WTC11 (cell line): Measurements from ENCODE around the gene ABCA12.

Experiments used
- AFF4 ChIP-seq: sonication (generic); formaldehyde crosslinking; IDR thresholded peaks from 2 replicates; pipeline ENCODE4 v1.8.1; 2023; ENCODE audit warnings: mild to moderate bottlenecking, missing genetic modification reagents, borderline replicate concordance
- ARID4B ChIP-seq: sonication (generic); formaldehyde crosslinking; IDR thresholded peaks from 2 replicates; pipeline ENCODE4 v1.8.0; 2023; ENCODE audit warnings: missing genetic modification reagents, mild to moderate bottlenecking, borderline replicate concordance
- CREB1 ChIP-seq: sonication (generic); formaldehyde crosslinking; IDR thresholded peaks from 2 replicates; pipeline ENCODE4 v1.8.0; 2023; ENCODE audit warnings: mild to moderate bottlenecking, missing genetic modification reagents
- CTCF ChIP-seq: fragments of 200-600 bp; IDR thresholded peaks from 2 replicates; pipeline ENCODE4 v1.8.0; 2022; ENCODE audit warnings: antibody characterized with exemption
- ETV6 ChIP-seq: sonication (generic); formaldehyde crosslinking; IDR thresholded peaks from 2 replicates; pipeline ENCODE4 v1.8.1; 2022; ENCODE audit warnings: mild to moderate bottlenecking, missing genetic modification reagents
- FOXJ3 ChIP-seq: sonication (generic); formaldehyde crosslinking; IDR thresholded peaks from 2 replicates; pipeline ENCODE4 v1.9.0; 2021; ENCODE audit warnings: missing genetic modification reagents, mild to moderate bottlenecking, borderline replicate concordance
- FOXP1 ChIP-seq: sonication (generic); formaldehyde crosslinking; IDR thresholded peaks from 2 replicates; pipeline ENCODE4 v1.8.0; 2022; ENCODE audit warnings: missing genetic modification reagents, mild to moderate bottlenecking, moderate library complexity, borderline replicate concordance
- MAX ChIP-seq: sonication (generic); formaldehyde crosslinking; IDR thresholded peaks from 2 replicates; pipeline ENCODE4 v1.8.0; 2022; ENCODE audit warnings: mild to moderate bottlenecking, missing genetic modification reagents
- SMAD3 ChIP-seq: sonication (generic); formaldehyde crosslinking; IDR thresholded peaks from 2 replicates; pipeline ENCODE4 v1.8.0; 2022; ENCODE audit warnings: missing genetic modification reagents, mild to moderate bottlenecking, borderline replicate concordance
- TCF7 ChIP-seq: sonication (generic); formaldehyde crosslinking; IDR thresholded peaks from 2 replicates; pipeline ENCODE4 v1.8.0; 2022; ENCODE audit warnings: mild to moderate bottlenecking, low read depth, missing genetic modification reagents, moderate library complexity
- TEAD4 ChIP-seq: sonication (generic); formaldehyde crosslinking; IDR thresholded peaks from 2 replicates; pipeline ENCODE4 v1.8.0; 2022; ENCODE audit warnings: mild to moderate bottlenecking, missing genetic modification reagents
- USF2 ChIP-seq: sonication (generic); formaldehyde crosslinking; IDR thresholded peaks from 2 replicates; pipeline ENCODE4 v1.8.1; 2023; ENCODE audit warnings: mild to moderate bottlenecking, missing genetic modification reagents, moderate library complexity

- TF ChIP-seq AFF4 (CRISPR knock-in tag), result no peak
- TF ChIP-seq CTCF, result no peak
- no peak for TF ChIP-seq ARID4B (CRISPR knock-in tag)
- TF ChIP-seq SMAD3, result no peak
- TF ChIP-seq ETV6 (CRISPR knock-in tag), result no peak
- TF ChIP-seq TCF7, result no peak
- no peak for TF ChIP-seq CREB1 (CRISPR knock-in tag)
- no peak for TF ChIP-seq FOXJ3
- no peak for TF ChIP-seq TEAD4 (CRISPR knock-in tag)
- no peak for TF ChIP-seq FOXP1
- TF ChIP-seq USF2 (CRISPR knock-in tag), result no peak
- TF ChIP-seq MAX (CRISPR knock-in tag), result no peak
Measured at GRCh38 chr2:215149486-215149885, 11.1 kb upstream of the ABCA12 start.
